Ovary (tissue), 9 donors: ENCODE results near the gene RAD52. TPM values are rescaled to one million over a fixed set of nuclear protein-coding genes. Genes with fewer than 3 reads are reported as not detected.

Experiments
- DNase-seq, 5 donors: peaks; one replicate each; pipeline ENCODE4 v3.0.0-alpha.2; 2019 to 2020
- H3K27ac ChIP-seq, 2 donors: fragments of 200-600 bp; one replicate each; pipeline versions ENCODE4 v1.5.1 to v1.8.0; 2019 to 2022
- H3K27me3 ChIP-seq: fragments of 200-600 bp; one replicate; pipeline ENCODE4 v1.8.0; 2022
- H3K36me3 ChIP-seq: fragments of 200-600 bp; sonication (generic); one replicate; pipeline ENCODE4 v1.5.1; 2019
- H3K4me1 ChIP-seq: one replicate; pipeline ENCODE4 v1.8.1; 2013; ENCODE audit warnings: mild to moderate bottlenecking, moderate library complexity; ENCODE audit not compliant: insufficient read depth
- H3K4me3 ChIP-seq: fragments of 200-600 bp; sonication (generic); one replicate; pipeline ENCODE4 v1.5.1; 2017
- H3K9me3 ChIP-seq, 2 donors: fragments of 200-600 bp in 1 of 2; sonication (generic) in 1 of 2; one replicate each; pipeline versions ENCODE4 v1.5.1 to v1.8.1; 2013 to 2019; ENCODE audit warnings: mild to moderate bottlenecking in 1 of 2, moderate library complexity in 1 of 2
- CTCF ChIP-seq, 3 donors: fragments of 450-650 bp in 2 of 3; fragments of 200-600 bp in 1 of 3; IDR thresholded peaks; one replicate each; pipeline versions ENCODE4 v1.5.1 to v1.8.0; 2016 to 2022; ENCODE audit warnings: antibody characterized with exemption in 3 of 3, mild to moderate bottlenecking in 1 of 3
- EP300 ChIP-seq: sonication (generic); formaldehyde crosslinking; IDR thresholded peaks from one replicate; pipeline ENCODE4 v1.6.1; 2017; ENCODE audit warnings: antibody characterized with exemption
- POLR2A ChIP-seq: fragments of 450-650 bp; IDR thresholded peaks from one replicate; pipeline ENCODE4 v1.6.1; 2017; ENCODE audit warnings: antibody characterized with exemption, mild to moderate bottlenecking, moderate library complexity
- WGBS, 3 donors: extraction: QIAGEN DNeasy Blood & Tissue Kit in 1 of 3; methylation state at CpG; one replicate each; pipeline versions ENCODE4 v1.1.5 to v1.1.7; 2013 to 2017; 5-methylcytosine and 5-hydroxymethylcytosine counted together
- intact Hi-C, 4 donors: fragments of 100-400 bp; cut with DNase I; formaldehyde crosslinking; loops; one replicate each; pipeline versions ENCODE4 v1.11.0 to v1.15.1; 2022 to 2023
- polyA plus RNA-seq, 2 donors: library from polyadenylated mRNA; stranded (reverse); fragments of 200-250 nt in 1 of 2; fragments of 350-450 nt in 1 of 2; fragmentation: Illumina TruSeq in 1 of 2; extraction: RNeasy Lipid Tissue Mini Kit (QIAGEN cat#74804) in 1 of 2; gene quantifications; one replicate each; pipeline ENCODE4 v1.2.3, GENCODE V29; 2013 to 2014
- total RNA-seq, 7 donors: library from RNA; depleted of rRNA in 2 of 7; stranded (reverse); fragments of >200 nt in 2 of 7; fragmentation: NEBNext Ultra II Directional in 3 of 7; extraction: Animal tissue kit (Norgen Biotek cat#: 25700) in 3 of 7; gene quantifications; one replicate each; pipeline versions ENCODE4 v1.1.0 to v1.2.4, GENCODE V29; 2016 to 2023
- donor health status: DM: no; HTN: no; CAD: no; lungs with moderate emphysema.
- donor health status: DM: no; HTN: no; CAD: no.
- donor health status: Bipolar disorder and iron deficiency.
- donor health status: DM: yes; HTN: yes; CAD: no.
- donor health status: DM: no; HTN: no; CAD: no.
- donor health status: DM: yes; HTN: yes; CAD: no.

Gene RAD52
- total and polyA plus RNA-seq, 9 donors = 8.9 to 20.2 (median 13.0) TPM

- DNase-seq = no peak
- no peak overlapping the region for H3K4me3 ChIP-seq
- H3K27me3 ChIP-seq = no peaks in the 10 kb centered on the region
- intact Hi-C loops = no loop called here
- H3K4me1 ChIP-seq = no peaks in the 10 kb centered on the region
- TF ChIP-seq POLR2A (no peak), CTCF (IDR thresholded peaks at IDR 0.05) (no peak), EP300 (no peak)
- 66 to 82% (median 76%) methylated on average over 5 of the region's 5 CpGs for whole genome bisulfite sequencing, 3 donors
- H3K36me3 ChIP-seq = no peaks in the 10 kb centered on the region
- H3K9me3 ChIP-seq = no peaks in the 10 kb centered on the region
- no peak overlapping the region for H3K27ac ChIP-seq
Observed at GRCh38 chr12:879641-880040, 69.9 kb downstream of the RAD52 start.

GRCh38 chr12:873954-874353 is 75.5 kb downstream of the RAD52 start:
- Histone ChIP-seq H3K9me3 (no peaks in the 10 kb centered on the region), H3K4me1 (peaks cover 2% of the 10 kb centered on the region), H3K27ac (peak overlapping the region in 1 of 2 donors; percentile 47), H3K36me3 (no peaks in the 10 kb centered on the region), H3K4me3 (no peak overlapping the region), H3K27me3 (no peaks in the 10 kb centered on the region)
- DNase-seq = peak in 1 of 5 donors; percentile 17
- intact Hi-C loops = no loop called here
- TF ChIP-seq CTCF (IDR thresholded peaks at IDR 0.05) (no peak), EP300 (no peak), POLR2A (no peak)
- WGBS, 3 donors = 51 to 66% (median 53%) methylated on average over 2 of the region's 2 CpGs

GRCh38 chr12:870378-870777 is 79.1 kb downstream of the RAD52 start:
- H3K9me3 ChIP-seq = no peaks in the 10 kb centered on the region
- peaks cover 2% of the 10 kb centered on the region for H3K4me1 ChIP-seq
- H3K27ac ChIP-seq = no peak overlapping the region
- no peaks in the 10 kb centered on the region for H3K36me3 ChIP-seq
- TF ChIP-seq CTCF (IDR thresholded peaks at IDR 0.05) = no peak
- no peak for TF ChIP-seq POLR2A
- TF ChIP-seq EP300 = no peak
- intact Hi-C loops = no loop called here
- 91 to 97% (median 96%) methylated on average over 1 of the region's 1 CpG for WGBS, 3 donors
- DNase-seq = no peak
- H3K27me3 ChIP-seq = no peaks in the 10 kb centered on the region
- H3K4me3 ChIP-seq = no peak overlapping the region

GRCh38 chr12:868722-869121 is 80.8 kb downstream of the RAD52 start:
- DNase-seq = no peak
- no peak overlapping the region for H3K27ac ChIP-seq
- intact Hi-C loops = no loop called here
- no peaks in the 10 kb centered on the region for H3K27me3 ChIP-seq
- no peak overlapping the region for H3K4me3 ChIP-seq
- TF ChIP-seq CTCF (IDR thresholded peaks at IDR 0.05) (no peak), EP300 (no peak), POLR2A (no peak)
- H3K9me3 ChIP-seq = no peaks in the 10 kb centered on the region
- 73 to 84% (median 77%) methylated on average over 3 of the region's 3 CpGs for WGBS, 3 donors
- H3K4me1 ChIP-seq = no peaks in the 10 kb centered on the region
- H3K36me3 ChIP-seq = no peaks in the 10 kb centered on the region
